Umbilical cord (tissue), 1 donor: Measurements from ENCODE around the gene FNTB. TPM values are rescaled to one million over a fixed set of nuclear protein-coding genes. Genes with fewer than 3 reads are reported as not detected.

Experiments used
- total RNA-seq: library from RNA; depleted of rRNA; stranded (reverse); fragments of >200 nt; gene quantifications from one replicate; pipeline ENCODE4 v1.2.3, GENCODE V29; 2014; ENCODE audit warnings: low replicate concordance; ENCODE audit not compliant: insufficient read depth

FNTB gene
- total RNA-seq, 1 donor from 2014 or later, result 5.5 TPM

Other genes with a start within 250 kb of the FNTB start
- gene SPTB, start 107.0 kb upstream of the FNTB start, total RNA-seq, result 25.0 TPM
- 87.4 TPM for gene CHURC1, start 72.4 kb upstream of the FNTB start, total RNA-seq
- not detected for gene GPX2, start 44.1 kb upstream of the FNTB start, total RNA-seq
- gene RAB15, start 14.6 kb upstream of the FNTB start, total RNA-seq, result 12.0 TPM
- 46.9 TPM for gene MAX, start 115.6 kb downstream of the FNTB start, total RNA-seq